NCI-H510A treated with DMSO at 0.1 percent for 48 hours (cell line): ENCODE measurements around the gene GREB1L.
"Not testable (repeated sequence)": the region's sequence is repeated elsewhere in the genome, so short reads cannot be mapped to it uniquely, and the experiment has no call there.

Source experiments
- DNase-seq: peaks from one replicate; lab custom pipeline; 2025; lab: John Stamatoyannopoulos, UW

GREB1L gene

GRCh38 chr18:21242141-21242779 is at the start of gene GREB1L:
Gene GREB1L (plus strand): TSS chr18:21242232. CDS start chr18:21383519, 141,287 bp downstream.
- no peak for DNase-seq

- DNase-seq: no peak
These were observed 49.8 kb upstream of the GREB1L start for GRCh38 chr18:21192308-21192624.

GRCh38 chr18:21194871-21195771 is 46.9 kb upstream of the GREB1L start:
- peak; percentile 18 for DNase-seq

GRCh38 chr18:21196426-21196825 is 45.6 kb upstream of the GREB1L start:
- DNase-seq: no peak

GRCh38 chr18:21203126-21203525 is 38.9 kb upstream of the GREB1L start:
- DNase-seq: no peak

GRCh38 chr18:21203542-21204241 is 38.3 kb upstream of the GREB1L start:
- DNase-seq: no peak

GRCh38 chr18:21205695-21206094 is 36.3 kb upstream of the GREB1L start:
- no peak for DNase-seq

- DNase-seq: no peak
These were observed 31.8 kb upstream of the GREB1L start for GRCh38 chr18:21210278-21210677.

- DNase-seq: no peak
These were observed 31.2 kb upstream of the GREB1L start for GRCh38 chr18:21210784-21211183.

- not testable (repeated sequence) for DNase-seq
These were observed 27.6 kb upstream of the GREB1L start for GRCh38 chr18:21214409-21214808.

- no peak for DNase-seq
These were observed 26.5 kb upstream of the GREB1L start for GRCh38 chr18:21215490-21215889.

- no peak for DNase-seq
These were observed 23.2 kb upstream of the GREB1L start for GRCh38 chr18:21218862-21219261.

GRCh38 chr18:21230436-21230835 is 11.6 kb upstream of the GREB1L start:
- no peak for DNase-seq

- no peak for DNase-seq
These were observed 557 bp upstream of the GREB1L start for GRCh38 chr18:21241301-21242048.

- no peak for DNase-seq
These were observed 859 bp downstream of the GREB1L start for GRCh38 chr18:21242780-21243401.

GRCh38 chr18:21254576-21254975 is 12.5 kb downstream of the GREB1L start:
- DNase-seq: no peak

- no peak for DNase-seq
These were observed 13.2 kb downstream of the GREB1L start for GRCh38 chr18:21255211-21255610.

GRCh38 chr18:21257386-21257785 is 15.4 kb downstream of the GREB1L start:
- DNase-seq: no peak

GRCh38 chr18:21260621-21261020 is 18.6 kb downstream of the GREB1L start:
- no peak for DNase-seq

- no peak for DNase-seq
These were observed 19.3 kb downstream of the GREB1L start for GRCh38 chr18:21261352-21261751.

- DNase-seq: no peak
These were observed 20.2 kb downstream of the GREB1L start for GRCh38 chr18:21262244-21262643.

- no peak for DNase-seq
These were observed 20.9 kb downstream of the GREB1L start for GRCh38 chr18:21262979-21263378.
